Measurements from ENCODE around the gene MED19. TPM values are rescaled to one million over a fixed set of nuclear protein-coding genes. Genes with fewer than 3 reads are reported as not detected.

MED19 gene
- total RNA-seq, 6 experiments from 2014 or later, result 19.1 to 22.4 (median 21.8) TPM

DNA sequence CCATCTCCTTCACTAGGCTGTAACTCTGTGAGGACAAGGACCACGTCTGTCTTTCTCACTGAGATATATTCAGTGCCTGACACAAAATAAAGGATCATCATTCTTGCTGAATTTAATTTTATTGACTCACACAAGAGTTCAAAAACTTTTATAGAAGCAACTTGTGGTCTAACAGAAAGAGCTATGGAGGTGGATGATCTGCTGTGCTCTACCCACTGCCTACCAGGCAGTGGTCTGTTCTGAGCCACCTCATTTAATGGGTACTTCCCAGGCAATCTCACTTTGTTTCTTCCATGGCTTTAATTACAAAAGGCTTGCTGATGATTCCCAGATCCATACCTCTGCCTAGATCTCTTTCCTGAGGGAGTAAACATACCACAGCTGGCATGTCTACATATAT, 34.9 kb upstream of the MED19 start:
- H3K4me1 Mint-ChIP-seq (ENCODE audit: low read depth), result peaks cover 10% of the 10 kb centered on the region
- H3K4me3 Mint-ChIP-seq, result no peak overlapping the region
- DNase-seq, result no peak
- peaks cover under 1% of the 10 kb centered on the region for H3K27me3 Mint-ChIP-seq (ENCODE audit: insufficient read depth)
- TF ChIP-seq CTCF (IDR thresholded peaks at IDR 0.05), result no peak
- no peak overlapping the region for H3K27ac Mint-ChIP-seq
- no peaks in the 10 kb centered on the region for H3K9me3 Mint-ChIP-seq
- peaks cover 19% of the 10 kb centered on the region for H3K36me3 Mint-ChIP-seq (ENCODE audit: low read depth)

DNA sequence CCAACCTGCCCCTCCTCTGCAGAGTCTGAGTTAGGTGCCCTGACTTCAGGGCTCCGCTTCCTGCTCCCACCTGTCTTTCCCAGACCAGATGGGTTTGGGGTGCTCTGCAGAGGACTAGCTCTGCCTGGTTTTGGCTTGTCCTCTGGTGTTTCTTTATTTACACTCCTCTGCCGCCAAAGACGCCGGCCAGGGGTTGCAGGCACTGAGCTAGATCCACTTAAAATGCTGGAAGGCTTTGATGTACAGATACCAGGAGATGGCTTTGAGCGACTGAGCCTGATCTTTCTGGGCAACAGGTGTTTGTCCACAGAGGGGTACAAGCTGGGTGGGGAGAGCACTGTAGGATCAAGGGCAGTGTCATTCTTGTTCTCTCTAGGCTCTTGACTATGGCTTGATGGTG, 33.2 kb upstream of the MED19 start:
- Mint-ChIP-seq H3K36me3 (ENCODE audit: low read depth) (peaks cover 18% of the 10 kb centered on the region), H3K4me3 (no peak overlapping the region), H3K9me3 (no peaks in the 10 kb centered on the region), H3K27me3 (ENCODE audit: insufficient read depth) (peaks cover 3% of the 10 kb centered on the region), H3K4me1 (ENCODE audit: low read depth) (peaks cover 20% of the 10 kb centered on the region), H3K27ac (peak overlapping the region; percentile 31; the same call in 1 of the 2 replicates)
- no peak for DNase-seq
- TF ChIP-seq CTCF (IDR thresholded peaks at IDR 0.05), result no peak

- peaks cover 3% of the 10 kb centered on the region for H3K27me3 Mint-ChIP-seq (ENCODE audit: insufficient read depth)
- TF ChIP-seq CTCF (IDR thresholded peaks at IDR 0.05), result no peak
- no peak for DNase-seq
- H3K9me3 Mint-ChIP-seq, result no peaks in the 10 kb centered on the region
- H3K4me3 Mint-ChIP-seq, result no peak overlapping the region
- H3K4me1 Mint-ChIP-seq (ENCODE audit: low read depth), result peaks cover 26% of the 10 kb centered on the region
- peak overlapping the region; percentile 57 for H3K27ac Mint-ChIP-seq
- H3K36me3 Mint-ChIP-seq (ENCODE audit: low read depth), result peaks cover 18% of the 10 kb centered on the region
These were observed 32.3 kb upstream of the MED19 start for GRCh38 chr11:57744357-57744756.

- H3K36me3 Mint-ChIP-seq (ENCODE audit: low read depth), result peaks cover 18% of the 10 kb centered on the region
- peak overlapping the region; percentile 98 for H3K4me3 Mint-ChIP-seq
- no peak for TF ChIP-seq CTCF (IDR thresholded peaks at IDR 0.05)
- peaks cover 3% of the 10 kb centered on the region for H3K27me3 Mint-ChIP-seq (ENCODE audit: insufficient read depth)
- no peaks in the 10 kb centered on the region for H3K9me3 Mint-ChIP-seq
- no peak for DNase-seq
- peaks cover 26% of the 10 kb centered on the region for H3K4me1 Mint-ChIP-seq (ENCODE audit: low read depth)
- peak overlapping the region; percentile 88 for H3K27ac Mint-ChIP-seq
These were observed 30.1 kb upstream of the MED19 start for GRCh38 chr11:57742087-57742452.

- H3K27ac Mint-ChIP-seq, result peak within 1 kb of the TSS; percentile 88
- no peaks in the 10 kb centered on the region for H3K9me3 Mint-ChIP-seq
- DNase-seq, result peak; percentile 97
- no peak for TF ChIP-seq CTCF (IDR thresholded peaks at IDR 0.05)
- H3K36me3 Mint-ChIP-seq (ENCODE audit: low read depth), result peaks cover 18% of the 10 kb centered on the region
- H3K4me1 Mint-ChIP-seq (ENCODE audit: low read depth), result peaks cover 26% of the 10 kb centered on the region
- H3K4me3 Mint-ChIP-seq, result peak within 1 kb of the TSS; percentile 98
- peaks cover 3% of the 10 kb centered on the region for H3K27me3 Mint-ChIP-seq (ENCODE audit: insufficient read depth)
These were observed 29.4 kb upstream of the MED19 start, which contains the start of gene SELENOH for GRCh38 chr11:57741132-57742086. TSS of gene SELENOH (plus strand) at chr11:57741491. CDS start at chr11:57741596, 105 bp downstream.
